ENCODE data around the gene RAF1. TPM values are rescaled to one million over a fixed set of nuclear protein-coding genes. Genes with fewer than 3 reads are reported as not detected.

RAF1 gene
- total and polyA plus RNA-seq, 2 experiments from 2014 or later: 39.5 to 123 TPM

DNA sequence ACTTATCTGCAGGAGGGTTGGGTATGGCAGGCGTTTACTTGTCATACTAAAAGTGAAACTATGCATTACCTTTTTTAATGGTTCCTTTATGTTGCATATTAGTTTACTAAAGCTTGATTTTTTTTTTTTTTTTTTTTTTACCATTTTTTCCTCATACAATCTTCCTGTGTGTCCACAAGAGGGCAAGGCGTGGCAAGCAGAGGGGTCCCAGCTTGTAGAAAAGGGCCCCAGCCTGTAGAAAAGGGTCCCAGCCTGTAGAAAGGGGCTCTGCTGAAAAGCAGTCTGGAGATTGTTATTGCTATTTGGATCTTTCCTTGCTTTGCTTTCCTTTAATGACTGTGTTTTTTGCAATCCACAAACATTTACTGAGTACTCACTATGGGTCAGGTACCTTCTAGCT lies 85.2 kb downstream of the RAF1 start:
- H3K9me3 Mint-ChIP-seq: no peaks in the 10 kb centered on the region
- H3K9me2 ChIP-seq (ENCODE audit: insufficient read depth): no peaks in the 10 kb centered on the region
- H3K4me1 Mint-ChIP-seq: no peaks in the 10 kb centered on the region; the same call in 2 of the 3 replicates
- no peak; the same call in 2 of the 3 replicates for ATAC-seq
- TF ChIP-seq, protein P1, sequence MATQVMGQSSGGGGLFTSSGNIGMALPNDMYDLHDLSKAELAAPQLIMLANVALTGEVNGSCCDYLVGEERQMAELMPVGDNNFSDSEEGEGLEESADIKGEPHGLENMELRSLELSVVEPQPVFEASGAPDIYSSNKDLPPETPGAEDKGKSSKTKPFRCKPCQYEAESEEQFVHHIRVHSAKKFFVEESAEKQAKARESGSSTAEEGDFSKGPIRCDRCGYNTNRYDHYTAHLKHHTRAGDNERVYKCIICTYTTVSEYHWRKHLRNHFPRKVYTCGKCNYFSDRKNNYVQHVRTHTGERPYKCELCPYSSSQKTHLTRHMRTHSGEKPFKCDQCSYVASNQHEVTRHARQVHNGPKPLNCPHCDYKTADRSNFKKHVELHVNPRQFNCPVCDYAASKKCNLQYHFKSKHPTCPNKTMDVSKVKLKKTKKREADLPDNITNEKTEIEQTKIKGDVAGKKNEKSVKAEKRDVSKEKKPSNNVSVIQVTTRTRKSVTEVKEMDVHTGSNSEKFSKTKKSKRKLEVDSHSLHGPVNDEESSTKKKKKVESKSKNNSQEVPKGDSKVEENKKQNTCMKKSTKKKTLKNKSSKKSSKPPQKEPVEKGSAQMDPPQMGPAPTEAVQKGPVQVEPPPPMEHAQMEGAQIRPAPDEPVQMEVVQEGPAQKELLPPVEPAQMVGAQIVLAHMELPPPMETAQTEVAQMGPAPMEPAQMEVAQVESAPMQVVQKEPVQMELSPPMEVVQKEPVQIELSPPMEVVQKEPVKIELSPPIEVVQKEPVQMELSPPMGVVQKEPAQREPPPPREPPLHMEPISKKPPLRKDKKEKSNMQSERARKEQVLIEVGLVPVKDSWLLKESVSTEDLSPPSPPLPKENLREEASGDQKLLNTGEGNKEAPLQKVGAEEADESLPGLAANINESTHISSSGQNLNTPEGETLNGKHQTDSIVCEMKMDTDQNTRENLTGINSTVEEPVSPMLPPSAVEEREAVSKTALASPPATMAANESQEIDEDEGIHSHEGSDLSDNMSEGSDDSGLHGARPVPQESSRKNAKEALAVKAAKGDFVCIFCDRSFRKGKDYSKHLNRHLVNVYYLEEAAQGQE (IDR thresholded peaks at IDR 0.05; ENCODE audit: unreplicated experiment): no peak
- TF ChIP-seq, protein P2, sequence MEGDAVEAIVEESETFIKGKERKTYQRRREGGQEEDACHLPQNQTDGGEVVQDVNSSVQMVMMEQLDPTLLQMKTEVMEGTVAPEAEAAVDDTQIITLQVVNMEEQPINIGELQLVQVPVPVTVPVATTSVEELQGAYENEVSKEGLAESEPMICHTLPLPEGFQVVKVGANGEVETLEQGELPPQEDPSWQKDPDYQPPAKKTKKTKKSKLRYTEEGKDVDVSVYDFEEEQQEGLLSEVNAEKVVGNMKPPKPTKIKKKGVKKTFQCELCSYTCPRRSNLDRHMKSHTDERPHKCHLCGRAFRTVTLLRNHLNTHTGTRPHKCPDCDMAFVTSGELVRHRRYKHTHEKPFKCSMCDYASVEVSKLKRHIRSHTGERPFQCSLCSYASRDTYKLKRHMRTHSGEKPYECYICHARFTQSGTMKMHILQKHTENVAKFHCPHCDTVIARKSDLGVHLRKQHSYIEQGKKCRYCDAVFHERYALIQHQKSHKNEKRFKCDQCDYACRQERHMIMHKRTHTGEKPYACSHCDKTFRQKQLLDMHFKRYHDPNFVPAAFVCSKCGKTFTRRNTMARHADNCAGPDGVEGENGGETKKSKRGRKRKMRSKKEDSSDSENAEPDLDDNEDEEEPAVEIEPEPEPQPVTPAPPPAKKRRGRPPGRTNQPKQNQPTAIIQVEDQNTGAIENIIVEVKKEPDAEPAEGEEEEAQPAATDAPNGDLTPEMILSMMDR (conservative IDR thresholded peaks at IDR 0.05; ENCODE audit: low read depth in 2 of 2): peak; percentile 29 to 35; a peak in 3 of 4 replicates
- no peak for TF ChIP-seq EZH2 (IDR thresholded peaks at IDR 0.05; ENCODE audit: low read depth, unreplicated experiment)
- no peak overlapping the region for H2AFZ ChIP-seq
- no peak overlapping the region for H3K27ac ChIP-seq (ENCODE audit: low read depth)
- H3K4me2 ChIP-seq: no peak overlapping the region
- H3K36me3 Mint-ChIP-seq (ENCODE audit: low read depth): peaks cover 84% of the 10 kb centered on the region
- H3K4me1 ChIP-seq (ENCODE audit: insufficient read depth): no peaks in the 10 kb centered on the region
- peaks cover 17% of the 10 kb centered on the region for H3K27me3 Mint-ChIP-seq (ENCODE audit: insufficient read depth, low read depth, poor library complexity)
- no peak for DNase-seq (ENCODE audit: low spot score)
- H3K27ac Mint-ChIP-seq: no peak overlapping the region
- H3K36me3 ChIP-seq (ENCODE audit: insufficient read depth): peaks cover 25% of the 10 kb centered on the region
- no peak overlapping the region for H3K4me3 ChIP-seq
- no peaks in the 10 kb centered on the region for H3K27me3 ChIP-seq (ENCODE audit: insufficient read depth)
- peaks cover 12% of the 10 kb centered on the region for H4K20me1 ChIP-seq (replicated peaks; ENCODE audit: insufficient read depth)
- no peak overlapping the region for H3K4me3 Mint-ChIP-seq
- no peaks in the 10 kb centered on the region for H3K79me2 ChIP-seq (replicated peaks; ENCODE audit: insufficient read depth)
- 0 out of 2 replicates have a peak, but pooled peaks cover 10% of the 10 kb centered on the region for H3F3A ChIP-seq (replicated peaks; ENCODE audit: low read depth)

DNA sequence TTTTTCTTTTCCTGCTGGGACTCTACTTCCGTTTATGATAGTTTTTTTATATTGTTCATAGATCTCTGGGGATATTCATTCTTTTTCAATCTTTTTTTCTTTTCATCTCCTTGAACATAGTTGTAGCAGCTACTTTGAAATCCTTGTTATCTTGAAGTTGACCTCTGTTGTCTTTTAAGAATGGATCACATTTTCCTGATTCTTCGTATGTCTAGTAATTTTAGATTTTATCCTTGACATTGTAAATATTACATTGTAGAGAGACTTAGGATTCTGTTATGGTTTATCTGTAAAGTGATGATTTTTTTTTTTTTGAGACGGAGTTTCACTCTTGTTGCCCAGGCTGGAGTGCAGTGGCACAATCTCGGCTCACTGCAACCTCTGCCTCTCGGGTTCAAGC lies 86.5 kb downstream of the RAF1 start:
- Histone ChIP-seq H4K20me1 (replicated peaks; ENCODE audit: insufficient read depth) (peaks cover 15% of the 10 kb centered on the region), H3K79me2 (replicated peaks; ENCODE audit: insufficient read depth) (0 out of 2 replicates have a peak, but pooled peaks cover 4% of the 10 kb centered on the region), H3K4me3 (no peak overlapping the region), H3K27me3 (ENCODE audit: insufficient read depth) (no peaks in the 10 kb centered on the region), H3K4me2 (no peak overlapping the region), H3K4me1 (ENCODE audit: insufficient read depth) (no peaks in the 10 kb centered on the region), H3K36me3 (ENCODE audit: insufficient read depth) (peaks cover 21% of the 10 kb centered on the region), H3F3A (replicated peaks; ENCODE audit: low read depth) (0 out of 2 replicates have a peak, but pooled peaks cover 5% of the 10 kb centered on the region), H2AFZ (no peak overlapping the region), H3K9me2 (ENCODE audit: insufficient read depth) (no peaks in the 10 kb centered on the region), H3K27ac (ENCODE audit: low read depth) (no peak overlapping the region)
- H3K4me3 Mint-ChIP-seq: no peak overlapping the region
- no peaks in the 10 kb centered on the region; the same call in 2 of the 3 replicates for H3K4me1 Mint-ChIP-seq
- no peak overlapping the region for H3K27ac Mint-ChIP-seq
- no peak for ATAC-seq
- H3K9me3 Mint-ChIP-seq: no peaks in the 10 kb centered on the region
- no peak for DNase-seq (ENCODE audit: low spot score)
- H3K36me3 Mint-ChIP-seq (ENCODE audit: low read depth): peaks cover 82% of the 10 kb centered on the region
- H3K27me3 Mint-ChIP-seq (ENCODE audit: insufficient read depth, low read depth, poor library complexity): peaks cover 15% of the 10 kb centered on the region
- TF ChIP-seq EZH2phosphoT487 (IDR thresholded peaks at IDR 0.05; ENCODE audit: unreplicated experiment) (no peak), ZNF114 (CRISPR knock-in tag; IDR thresholded peaks at IDR 0.05) (no peak), JUNB (IDR thresholded peaks at IDR 0.05; ENCODE audit: unreplicated experiment) (no peak), ZNF331 (CRISPR knock-in tag; IDR thresholded peaks at IDR 0.05; ENCODE audit: low read depth) (no peak), CREB1 (CRISPR knock-in tag; IDR thresholded peaks at IDR 0.05; ENCODE audit: low read depth) (no peak)
- TF ChIP-seq, protein P1 (IDR thresholded peaks at IDR 0.05; ENCODE audit: unreplicated experiment): no peak
- TF ChIP-seq, protein P2 (conservative IDR thresholded peaks at IDR 0.05; ENCODE audit: low read depth in 2 of 2): no peak
